Stimulated activated CD8-positive, alpha-beta memory T cell treated with anti-CD3 and anti-CD28 coated beads, Interleukin-15, amount 100 ng/mL, for 4 hours (primary cell): ENCODE measurements around the gene NRSN2.
"Not testable (repeated sequence)": the region's sequence is repeated elsewhere in the genome, so short reads cannot be mapped to it uniquely, and the experiment has no call there.

ENCODE experiments used
- DNase-seq, 2 donors: peaks; one replicate each; pipeline ENCODE4 v3.0.0-alpha.2; 2020; ENCODE audit warnings: low read depth in 2 of 2

Gene NRSN2

GRCh38 chr20:325045-325888, 21.6 kb upstream of the NRSN2 start, which contains the start of gene SOX12:
Gene SOX12 (plus strand): TSS chr20:325552. CDS start chr20:325925, 373 bp downstream.
- peak; percentile 94 to 96 for DNase-seq

DNA sequence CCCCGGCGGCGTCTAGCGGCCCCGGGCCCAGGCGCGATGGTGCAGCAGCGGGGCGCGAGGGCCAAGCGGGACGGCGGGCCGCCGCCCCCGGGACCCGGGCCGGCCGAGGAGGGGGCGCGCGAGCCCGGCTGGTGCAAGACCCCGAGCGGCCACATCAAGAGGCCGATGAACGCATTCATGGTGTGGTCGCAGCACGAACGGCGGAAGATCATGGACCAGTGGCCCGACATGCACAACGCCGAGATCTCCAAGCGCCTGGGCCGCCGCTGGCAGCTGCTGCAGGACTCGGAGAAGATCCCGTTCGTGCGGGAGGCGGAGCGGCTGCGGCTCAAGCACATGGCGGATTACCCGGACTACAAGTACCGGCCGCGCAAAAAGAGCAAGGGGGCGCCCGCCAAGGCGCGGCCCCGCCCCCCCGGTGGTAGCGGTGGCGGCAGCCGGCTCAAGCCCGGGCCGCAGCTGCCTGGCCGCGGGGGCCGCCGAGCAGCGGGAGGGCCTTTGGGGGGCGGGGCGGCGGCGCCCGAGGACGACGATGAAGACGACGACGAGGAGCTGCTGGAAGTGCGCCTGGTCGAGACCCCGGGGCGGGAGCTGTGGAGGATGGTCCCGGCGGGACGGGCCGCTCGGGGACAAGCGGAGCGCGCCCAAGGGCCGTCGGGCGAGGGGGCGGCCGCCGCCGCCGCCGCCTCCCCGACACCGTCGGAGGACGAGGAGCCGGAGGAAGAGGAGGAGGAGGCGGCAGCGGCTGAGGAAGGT, 20.8 kb upstream of the NRSN2 start:
- DNase-seq, result peak in 1 of 2 donors; percentile 23

- no peak for DNase-seq
These were observed 20.2 kb upstream of the NRSN2 start for GRCh38 chr20:326645-327185.

GRCh38 chr20:327186-328026, 19.5 kb upstream of the NRSN2 start:
- peak; percentile 54 to 57 for DNase-seq

DNA sequence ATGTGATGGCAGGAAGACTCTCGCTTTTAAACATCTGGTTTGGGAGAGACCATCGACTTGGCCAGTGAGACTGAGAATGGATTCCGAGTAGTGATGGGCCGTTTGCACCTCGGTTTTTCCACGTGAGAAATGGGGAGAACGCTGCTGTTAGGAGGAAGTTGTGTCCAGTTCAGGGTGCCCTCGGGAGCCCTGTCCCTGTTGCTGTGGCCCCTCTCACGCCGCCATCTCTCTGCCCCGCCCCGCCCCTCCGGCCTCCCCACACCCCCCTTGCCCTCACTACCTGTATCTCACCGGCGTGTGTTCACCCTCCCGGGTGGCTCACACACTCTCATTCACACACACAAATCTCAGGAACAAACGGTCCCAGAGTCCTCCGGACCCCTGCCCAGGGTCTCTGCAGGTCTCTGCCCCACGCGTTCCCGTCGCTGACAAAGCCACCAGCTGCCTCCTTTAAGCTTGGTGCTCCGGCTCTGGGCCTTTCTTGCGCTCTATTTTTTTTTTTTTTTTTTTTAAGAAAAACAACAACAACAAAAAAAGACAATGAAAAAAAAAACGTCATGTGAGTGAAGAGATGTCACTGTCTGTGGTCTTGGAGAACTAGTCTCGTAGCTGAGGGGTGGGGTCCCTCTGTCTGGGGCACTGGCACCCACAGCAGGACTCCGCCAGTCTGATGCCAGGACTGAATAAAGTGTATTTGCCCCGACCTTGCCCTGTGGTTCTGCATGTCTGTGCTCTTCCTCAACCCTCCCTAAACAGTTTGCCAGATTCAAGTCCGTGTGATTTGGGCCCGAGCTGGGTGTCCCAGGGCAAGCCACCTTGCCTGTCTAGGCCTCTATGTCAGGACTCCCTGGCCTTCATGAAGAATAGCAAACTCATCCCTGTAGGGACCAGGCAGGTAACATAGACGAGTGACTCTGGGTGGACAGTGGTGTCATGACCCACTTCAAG, 18.6 kb upstream of the NRSN2 start:
- no peak for DNase-seq

DNA sequence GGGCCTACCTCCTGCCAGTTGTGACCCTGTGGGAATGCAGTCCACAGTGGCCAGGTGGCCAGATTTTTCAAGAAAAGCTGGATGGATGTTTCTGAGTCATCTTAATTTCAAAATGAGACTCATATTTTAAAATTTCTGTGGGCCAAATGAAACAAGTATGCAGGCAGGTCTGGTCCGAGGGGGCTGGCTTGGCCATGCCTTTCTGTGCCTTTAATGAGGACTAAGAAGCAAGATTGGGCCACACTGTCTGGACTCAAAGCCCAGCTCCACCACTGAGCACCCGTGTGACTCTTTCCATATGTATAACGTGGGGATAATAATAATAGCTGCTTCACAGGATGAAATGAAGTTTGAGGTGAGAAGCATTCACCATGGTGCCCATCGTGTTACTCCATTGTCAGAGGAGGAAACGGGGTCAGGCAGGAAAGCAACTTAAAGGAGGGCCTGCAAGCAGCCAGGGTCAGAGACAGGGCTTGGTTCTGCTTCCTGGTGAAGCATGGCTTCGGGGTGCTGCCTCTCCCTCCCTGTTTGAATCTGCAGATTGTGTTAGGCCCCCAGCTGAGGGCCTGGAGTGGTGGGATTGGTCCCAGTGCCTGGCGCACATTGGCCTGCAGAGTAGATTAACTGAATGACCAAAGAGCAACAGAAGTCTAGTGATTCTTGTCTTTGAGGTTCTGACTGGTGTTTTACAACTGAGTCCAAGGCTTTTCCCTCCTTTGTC, 17.8 kb upstream of the NRSN2 start:
- no peak for DNase-seq

- DNase-seq, result no peak
These were observed 17.1 kb upstream of the NRSN2 start for GRCh38 chr20:329851-330232.

DNA sequence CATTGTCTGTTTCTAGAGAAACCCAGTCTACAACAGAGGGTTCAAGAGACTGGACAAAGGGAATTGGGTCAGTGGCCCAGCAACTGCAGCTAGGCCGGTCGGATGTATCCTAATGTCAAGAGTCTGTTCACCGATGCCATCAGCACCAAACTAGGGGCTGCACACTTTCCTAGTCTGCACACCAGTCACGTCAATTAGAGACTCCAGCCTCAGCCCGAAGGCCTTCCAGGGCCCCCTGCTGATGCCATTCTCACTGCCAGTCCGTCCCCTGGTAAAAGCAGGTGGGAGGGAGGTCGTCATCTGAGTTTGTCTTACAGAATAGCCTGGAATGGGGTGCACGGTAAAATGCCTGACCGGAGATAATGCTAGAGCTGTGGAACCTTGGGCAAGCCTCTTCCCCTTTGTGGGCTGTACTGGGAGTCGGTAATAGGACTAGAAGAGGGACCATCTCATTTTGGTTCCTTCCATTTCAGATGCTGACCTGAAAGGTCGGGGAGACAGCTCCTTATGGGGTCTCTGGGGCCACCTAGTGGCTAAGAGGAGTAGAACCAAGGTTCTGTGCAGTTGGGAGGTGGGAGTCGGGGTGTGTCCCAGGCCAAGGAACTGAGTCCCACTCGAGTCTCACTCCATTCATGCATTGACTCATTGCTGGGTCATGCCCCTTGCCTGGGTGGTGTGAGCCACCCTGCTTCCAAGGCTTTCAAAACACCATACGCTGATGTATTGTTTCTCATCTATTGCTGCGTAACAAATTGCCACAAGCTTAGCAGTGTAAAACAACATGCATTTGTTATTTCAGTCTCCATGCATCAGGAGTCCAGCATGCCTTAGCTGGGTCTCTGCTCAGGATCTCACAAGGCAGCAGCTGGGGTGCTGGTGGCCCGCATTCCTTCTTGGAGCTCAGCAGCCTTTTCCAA, 16.4 kb upstream of the NRSN2 start:
- no peak for DNase-seq

- no peak for DNase-seq
These were observed 12.3 kb upstream of the NRSN2 start for GRCh38 chr20:334578-334977.

DNA sequence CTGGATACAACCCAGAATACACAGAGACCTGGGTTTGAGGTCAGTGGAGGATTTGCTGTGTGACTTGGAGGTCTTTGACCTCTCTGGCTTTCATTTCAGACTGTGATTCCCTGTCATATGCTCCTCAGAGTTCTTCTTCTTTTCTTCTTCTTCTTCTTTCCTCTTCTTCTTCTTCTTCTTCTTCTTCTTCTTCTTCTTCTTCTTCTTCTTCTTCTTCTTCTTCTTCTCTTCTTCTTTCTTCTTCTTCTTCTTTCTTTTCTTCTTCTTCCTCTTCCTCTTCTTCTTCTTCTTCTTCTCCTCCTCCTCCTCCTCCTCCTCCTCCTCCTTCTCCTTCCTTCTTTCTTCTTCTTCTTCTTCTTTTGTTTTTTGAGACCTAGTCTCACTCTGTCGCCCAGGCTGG, 10.9 kb upstream of the NRSN2 start:
- DNase-seq, result not testable (repeated sequence)

- DNase-seq, result no peak
These were observed 5.2 kb upstream of the NRSN2 start for GRCh38 chr20:341682-342081.

- no peak for DNase-seq
These were observed 3.8 kb upstream of the NRSN2 start for GRCh38 chr20:343107-343506.

GRCh38 chr20:346033-346639, 775 bp upstream of the NRSN2 start:
- no peak for DNase-seq

DNA sequence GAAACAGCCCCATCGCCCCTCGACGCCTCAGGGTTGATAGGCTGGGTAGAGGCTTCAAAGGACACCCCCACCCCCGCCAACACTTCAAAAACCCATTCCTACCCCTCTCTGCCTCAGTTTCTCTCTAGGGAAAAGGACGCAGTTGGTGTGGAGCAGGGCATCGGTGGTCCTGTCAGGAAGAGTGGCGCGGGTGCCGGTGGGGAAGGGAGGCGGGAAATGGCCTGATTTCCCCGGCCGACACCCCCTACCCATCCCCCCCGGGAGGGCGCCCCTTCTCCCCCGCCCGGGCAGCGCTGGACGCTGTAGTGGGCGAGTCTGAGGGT, 367 bp downstream of the NRSN2 start:
- no peak for DNase-seq

GRCh38 chr20:347640-348484, 951 bp downstream of the NRSN2 start:
- peak in 1 of 2 donors; percentile 34 for DNase-seq

- no peak for DNase-seq
These were observed 2.3 kb downstream of the NRSN2 start for GRCh38 chr20:348972-349841.

GRCh38 chr20:353166-353565, 6.3 kb downstream of the NRSN2 start:
- DNase-seq, result no peak
